ENCODE measurements around the gene EXOSC6. TPM values are rescaled to one million over a fixed set of nuclear protein-coding genes. Genes with fewer than 3 reads are reported as not detected.

EXOSC6 gene
- total RNA-seq = 24.3 and 25.1 TPM in 2 replicates

GRCh38 chr16:70251629-70252354, at the start of gene EXOSC6:
EXOSC6 (minus strand) TSS chr16:70251940; CDS start chr16:70251900, 40 bp downstream.

DNA sequence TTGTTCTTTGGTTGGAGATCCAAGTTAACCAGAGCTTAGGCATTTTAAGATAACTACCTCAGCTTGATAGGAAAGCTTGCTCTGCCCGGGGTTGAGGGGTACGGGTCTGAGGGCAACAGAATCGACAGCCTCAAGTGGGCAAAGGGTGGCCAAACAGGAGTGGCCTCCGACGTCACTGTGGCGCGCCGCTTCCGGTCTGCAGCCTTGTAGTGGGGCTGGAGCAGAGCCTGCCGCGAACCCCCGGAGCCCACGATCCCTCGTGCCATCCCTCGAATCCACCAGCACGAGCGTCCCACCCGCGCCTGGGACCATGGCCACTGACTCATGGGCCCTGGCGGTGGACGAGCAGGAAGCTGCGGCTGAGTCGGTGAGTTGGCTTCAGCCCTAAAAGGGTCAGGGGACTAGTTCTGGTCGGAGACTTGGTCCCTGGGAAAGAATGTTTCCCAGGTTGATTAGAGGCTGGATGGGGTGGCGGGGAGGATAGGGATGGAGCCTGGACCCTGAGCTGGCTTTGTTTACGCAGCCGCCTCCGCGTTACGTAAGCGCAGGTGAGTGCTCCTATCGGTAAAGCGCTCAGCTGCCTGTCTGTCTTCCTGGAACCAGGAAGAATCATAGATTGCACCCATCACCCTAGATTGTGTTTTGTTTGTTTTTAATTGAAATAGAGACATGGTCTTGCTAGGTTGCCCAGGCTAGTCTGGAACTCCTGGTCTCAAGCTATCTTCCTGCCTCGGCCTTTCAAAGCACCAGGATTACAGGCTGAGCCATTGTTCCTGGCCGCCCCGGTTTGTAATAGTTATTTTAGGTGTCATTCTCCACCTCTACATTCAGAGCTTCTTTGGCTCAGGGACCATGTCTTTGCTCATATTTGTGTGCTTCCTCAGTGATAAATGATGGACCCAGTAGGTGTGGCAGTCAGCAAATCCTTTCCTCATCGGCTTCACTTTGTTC, 47.5 kb upstream of the EXOSC6 start, which contains the start of gene DDX19B:
TSS of gene DDX19B (plus strand) at position 199 of the 951 bp plus-strand sequence. CDS start at position 311, 112 bp downstream.

GRCh38 chr16:70289229-70290094, 37.7 kb upstream of the EXOSC6 start, which contains the start of gene AARS1:
AARS1 (minus strand) TSS chr16:70289506; CDS start chr16:70282763, 6,743 bp downstream.

Small RNAs within 50 kb of the gene (small RNA-seq; reads per million reads assigned to genes)
- gene AC009060.2 = not detected
- not detected for gene RN7SL279P

Other genes with a start within 250 kb of the EXOSC6 start
- gene PDPR, start 137.6 kb downstream of the EXOSC6 start, total RNA-seq = 22.9 and 28.2 TPM in 2 replicates
- gene CLEC18C, start 78.2 kb downstream of the EXOSC6 start, total RNA-seq = 0.13 and 0.22 TPM in 2 replicates
- 103 and 115 TPM in 2 replicates for gene AARS1, start 37.6 kb upstream of the EXOSC6 start, total RNA-seq
- 34.8 and 36.3 TPM in 2 replicates for gene DDX19B, start 47.2 kb upstream of the EXOSC6 start, total RNA-seq
- 36.7 and 36.8 TPM in 2 replicates for gene DDX19A, start 95.0 kb upstream of the EXOSC6 start, total RNA-seq
- gene ST3GAL2, start 187.2 kb upstream of the EXOSC6 start, total RNA-seq = 17.8 and 23.9 TPM in 2 replicates
- gene FCSK, start 202.7 kb upstream of the EXOSC6 start, total RNA-seq = 9.6 and 11.0 TPM in 2 replicates